Panc1 (cell line): Measurements from ENCODE around the gene FOXP2. TPM values are rescaled to one million over a fixed set of nuclear protein-coding genes. Genes with fewer than 3 reads are reported as not detected.
A peak's percentile ranks its signal among the peaks of the same experiment; 100 is the strongest.

Experiments used
- ATAC-seq: fragments of 200-7000 bp; cut with Tn5 transposase; 2 replicates; pipeline ENCODE4 v1.9.1; 2020; ENCODE audit warnings: mild to moderate bottlenecking, moderate library complexity
- BruUV-seq: library from RNA; stranded (reverse); fragments of 400-500 nt; replicated peaks from 2 replicates; lab custom pipeline; 2021; lab: Mats Ljungman, UMichigan
- CTCF ChIA-PET: fragments of 300-600 bp; sonication (Branson Sonifier 250); formaldehyde crosslinking; loops from one replicate; lab custom pipeline; 2022; ENCODE audit warnings: antibody characterized with exemption; lab: Charles Lee
- POLR2A ChIA-PET: fragments of 300-600 bp; sonication (Branson Sonifier 250); formaldehyde crosslinking; loops from one replicate; lab custom pipeline; 2022; ENCODE audit warnings: antibody characterized with exemption; lab: Charles Lee
- DNase-seq: peaks from one replicate; pipeline ENCODE4 v3.0.0-alpha.2; 2010; ENCODE audit warnings: low read depth, low spot score
- H3K27ac ChIP-seq: 2 replicates; pipeline ENCODE4 v1.5.1; 2011; ENCODE audit warnings: mild to moderate bottlenecking, low read length, inconsistent platforms
- H3K27me3 ChIP-seq: fragments of 200-500 bp; sonication (Bioruptor generic); 2 replicates; pipeline ENCODE4 v1.6.0; 2014; ENCODE audit warnings: low read length, inconsistent platforms; ENCODE audit not compliant: control insufficient read depth, insufficient read depth
- H3K36me3 ChIP-seq: fragments of 200-500 bp; sonication (Bioruptor generic); 2 replicates; pipeline ENCODE4 v1.5.1; 2014; ENCODE audit warnings: inconsistent platforms, mild to moderate bottlenecking, low read length, moderate library complexity; ENCODE audit not compliant: control insufficient read depth, insufficient read depth
- H3K4me1 ChIP-seq: 2 replicates; pipeline ENCODE4 v1.5.1; 2011; ENCODE audit warnings: inconsistent platforms, mild to moderate bottlenecking, low read length, moderate library complexity; ENCODE audit not compliant: control insufficient read depth, insufficient read depth
- H3K4me3 ChIP-seq, 2 experiments: 2 replicates each; pipeline ENCODE4 v1.5.1; 2011 to 2012; ENCODE audit warnings: low read depth in 2 of 2, low read length in 2 of 2, mild to moderate bottlenecking in 2 of 2, inconsistent platforms in 1 of 2, moderate library complexity in 1 of 2
- H3K9me3 ChIP-seq: fragments of 200-500 bp; sonication (Bioruptor generic); 2 replicates; pipeline ENCODE4 v1.5.1; 2014; ENCODE audit warnings: low read depth, mild to moderate bottlenecking, inconsistent platforms, low read length, moderate library complexity; ENCODE audit not compliant: control insufficient read depth, insufficient read depth
- POLR2AphosphoS5 ChIP-seq: IDR thresholded peaks from 2 replicates; pipeline ENCODE4 v1.6.1; 2012; ENCODE audit warnings: mild to moderate bottlenecking, low read depth, low read length, moderate library complexity
- SIN3A ChIP-seq: IDR thresholded peaks from 2 replicates; pipeline ENCODE4 v1.6.1; 2012; ENCODE audit warnings: low read depth, mild to moderate bottlenecking, low read length, moderate library complexity, borderline replicate concordance; ENCODE audit not compliant: insufficient read depth
- TCF7L2 ChIP-seq: IDR thresholded peaks from 2 replicates; pipeline ENCODE4 v1.6.1; 2011; ENCODE audit warnings: mild to moderate bottlenecking, low read depth, low read length, inconsistent platforms
- in situ Hi-C: cut with HindIII; loops from 2 replicates; pipeline ENCODE4 v1.10.0; 2016; ENCODE audit warnings: low sequenced_read_pairs, low pct_unique_long_range_greater_than_20kb
- intact Hi-C: fragments of 100-400 bp; cut with micrococcal nuclease; formaldehyde crosslinking; loops from one replicate; pipeline ENCODE4 v1.10.0; 2022; ENCODE audit not compliant: unreplicated experiment
- total RNA-seq: library from RNA; stranded (reverse); gene quantifications from one replicate; pipeline ENCODE4 v1.2.1, GENCODE V29; 2021; ENCODE audit not compliant: unreplicated experiment
- TF ChIP-seq, protein P1 (sequence below): fragments of 450-650 bp; IDR thresholded peaks from 2 replicates; pipeline ENCODE4 v1.5.1; 2017; ENCODE audit warnings: mild to moderate bottlenecking
- TF ChIP-seq, protein P2 (sequence below), 2 experiments: IDR thresholded peaks; 2 replicates each; pipeline ENCODE4 v1.6.1; 2011 to 2012; ENCODE audit warnings: low read depth in 2 of 2, control low read depth in 1 of 2, low read length in 1 of 2, mild to moderate bottlenecking in 1 of 2, moderate library complexity in 1 of 2; ENCODE audit not compliant: insufficient read depth in 1 of 2

The FOXP2 gene
- total RNA-seq, 1 experiment from 2014 or later = 0.54 TPM

DNA sequence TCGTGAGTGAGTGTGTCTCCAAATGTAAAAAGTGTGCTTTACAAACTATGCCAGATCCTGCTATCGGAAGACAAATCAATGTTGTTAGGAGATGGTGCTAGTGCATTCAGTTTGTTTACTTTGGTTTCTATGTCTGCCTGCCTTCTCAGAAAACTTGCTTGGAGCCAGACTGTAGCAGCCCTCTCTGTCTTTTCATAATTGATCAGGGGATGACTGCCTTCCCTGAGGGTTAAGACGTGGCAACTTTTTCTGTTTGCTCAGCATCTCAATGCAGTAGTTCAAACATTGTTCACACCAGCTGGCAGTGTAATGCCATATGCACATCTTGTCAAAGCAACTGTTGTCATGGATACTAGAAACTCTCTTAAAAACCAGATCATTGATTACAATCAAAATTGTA is 118.5 kb downstream of the FOXP2 start:
- DNase-seq (no peak), ATAC-seq (no peak)
- intact Hi-C loops = no loop called here
- in situ Hi-C loops = no loop called here
- TF ChIP-seq, protein P1, sequence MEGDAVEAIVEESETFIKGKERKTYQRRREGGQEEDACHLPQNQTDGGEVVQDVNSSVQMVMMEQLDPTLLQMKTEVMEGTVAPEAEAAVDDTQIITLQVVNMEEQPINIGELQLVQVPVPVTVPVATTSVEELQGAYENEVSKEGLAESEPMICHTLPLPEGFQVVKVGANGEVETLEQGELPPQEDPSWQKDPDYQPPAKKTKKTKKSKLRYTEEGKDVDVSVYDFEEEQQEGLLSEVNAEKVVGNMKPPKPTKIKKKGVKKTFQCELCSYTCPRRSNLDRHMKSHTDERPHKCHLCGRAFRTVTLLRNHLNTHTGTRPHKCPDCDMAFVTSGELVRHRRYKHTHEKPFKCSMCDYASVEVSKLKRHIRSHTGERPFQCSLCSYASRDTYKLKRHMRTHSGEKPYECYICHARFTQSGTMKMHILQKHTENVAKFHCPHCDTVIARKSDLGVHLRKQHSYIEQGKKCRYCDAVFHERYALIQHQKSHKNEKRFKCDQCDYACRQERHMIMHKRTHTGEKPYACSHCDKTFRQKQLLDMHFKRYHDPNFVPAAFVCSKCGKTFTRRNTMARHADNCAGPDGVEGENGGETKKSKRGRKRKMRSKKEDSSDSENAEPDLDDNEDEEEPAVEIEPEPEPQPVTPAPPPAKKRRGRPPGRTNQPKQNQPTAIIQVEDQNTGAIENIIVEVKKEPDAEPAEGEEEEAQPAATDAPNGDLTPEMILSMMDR = no peak
- no peak for TF ChIP-seq SIN3A
- no peak for TF ChIP-seq POLR2AphosphoS5
- TF ChIP-seq TCF7L2 = no peak
- TF ChIP-seq, protein P2, sequence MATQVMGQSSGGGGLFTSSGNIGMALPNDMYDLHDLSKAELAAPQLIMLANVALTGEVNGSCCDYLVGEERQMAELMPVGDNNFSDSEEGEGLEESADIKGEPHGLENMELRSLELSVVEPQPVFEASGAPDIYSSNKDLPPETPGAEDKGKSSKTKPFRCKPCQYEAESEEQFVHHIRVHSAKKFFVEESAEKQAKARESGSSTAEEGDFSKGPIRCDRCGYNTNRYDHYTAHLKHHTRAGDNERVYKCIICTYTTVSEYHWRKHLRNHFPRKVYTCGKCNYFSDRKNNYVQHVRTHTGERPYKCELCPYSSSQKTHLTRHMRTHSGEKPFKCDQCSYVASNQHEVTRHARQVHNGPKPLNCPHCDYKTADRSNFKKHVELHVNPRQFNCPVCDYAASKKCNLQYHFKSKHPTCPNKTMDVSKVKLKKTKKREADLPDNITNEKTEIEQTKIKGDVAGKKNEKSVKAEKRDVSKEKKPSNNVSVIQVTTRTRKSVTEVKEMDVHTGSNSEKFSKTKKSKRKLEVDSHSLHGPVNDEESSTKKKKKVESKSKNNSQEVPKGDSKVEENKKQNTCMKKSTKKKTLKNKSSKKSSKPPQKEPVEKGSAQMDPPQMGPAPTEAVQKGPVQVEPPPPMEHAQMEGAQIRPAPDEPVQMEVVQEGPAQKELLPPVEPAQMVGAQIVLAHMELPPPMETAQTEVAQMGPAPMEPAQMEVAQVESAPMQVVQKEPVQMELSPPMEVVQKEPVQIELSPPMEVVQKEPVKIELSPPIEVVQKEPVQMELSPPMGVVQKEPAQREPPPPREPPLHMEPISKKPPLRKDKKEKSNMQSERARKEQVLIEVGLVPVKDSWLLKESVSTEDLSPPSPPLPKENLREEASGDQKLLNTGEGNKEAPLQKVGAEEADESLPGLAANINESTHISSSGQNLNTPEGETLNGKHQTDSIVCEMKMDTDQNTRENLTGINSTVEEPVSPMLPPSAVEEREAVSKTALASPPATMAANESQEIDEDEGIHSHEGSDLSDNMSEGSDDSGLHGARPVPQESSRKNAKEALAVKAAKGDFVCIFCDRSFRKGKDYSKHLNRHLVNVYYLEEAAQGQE (IDR thresholded peaks at IDR 0.05; ENCODE audit: insufficient read depth in 1 of 2, low read depth in 2 of 2, low read length in 1 of 2) = no peak
- H3K4me1 ChIP-seq = no peaks in the 10 kb centered on the region; the same call in 1 of the 2 replicates
- H3K4me3 ChIP-seq = no peak overlapping the region
- H3K27me3 ChIP-seq = no peaks in the 10 kb centered on the region
- H3K9me3 ChIP-seq = no peaks in the 10 kb centered on the region
- BruUV-seq = no TSS peak
- ChIA-PET CTCF (no interaction called here), POLR2A (no interaction called here)
- H3K27ac ChIP-seq = 0 out of 2 replicates have a peak overlapping the region, but pooled peaks have one; percentile 7
- no peaks in the 10 kb centered on the region for H3K36me3 ChIP-seq

GRCh38 chr7:114534953-114535352 is 120.3 kb downstream of the FOXP2 start:
- no peaks in the 10 kb centered on the region for H3K36me3 ChIP-seq
- no peak for TF ChIP-seq TCF7L2
- no peak for TF ChIP-seq SIN3A
- TF ChIP-seq, protein P1 = no peak
- TF ChIP-seq, protein P2 (IDR thresholded peaks at IDR 0.05; ENCODE audit: insufficient read depth in 1 of 2, low read depth in 2 of 2, low read length in 1 of 2) = no peak
- TF ChIP-seq POLR2AphosphoS5 = no peak
- POLR2A ChIA-PET = no interaction called here
- in situ Hi-C loops (no loop called here), intact Hi-C loops (loop anchor here (5.0 kb wide), 1 partner anchor 453 kb away; no protein-coding TSS in a partner anchor)
- no peak overlapping the region for H3K4me3 ChIP-seq
- H3K4me1 ChIP-seq = no peaks in the 10 kb centered on the region; the same call in 1 of the 2 replicates
- CTCF ChIA-PET = no interaction called here
- H3K27ac ChIP-seq = no peak overlapping the region
- no peaks in the 10 kb centered on the region for H3K9me3 ChIP-seq
- no TSS peak for BruUV-seq
- ATAC-seq = no peak
- no peaks in the 10 kb centered on the region for H3K27me3 ChIP-seq
- DNase-seq = no peak
